ENCODE data around the gene SCN3B.

GRCh38 chr11:123601136-123601535 lies 53.3 kb downstream of the SCN3B start:
- TF ChIP-seq CTCF (conservative IDR thresholded peaks at IDR 0.05; ENCODE audit: low read length) (no peak), EZH2phosphoT487 (IDR thresholded peaks at IDR 0.05; ENCODE audit: borderline replicate concordance, low read depth, low read length) (no peak)

All from OCI-LY7 (cell line).